ENCODE data around the gene SKAP2. TPM values are rescaled to one million over a fixed set of nuclear protein-coding genes. Genes with fewer than 3 reads are reported as not detected.

Gene SKAP2
- total and polyA plus RNA-seq, 2 experiments from 2014 or later = 2.5 to 4.4 TPM

- TF ChIP-seq, protein P1, sequence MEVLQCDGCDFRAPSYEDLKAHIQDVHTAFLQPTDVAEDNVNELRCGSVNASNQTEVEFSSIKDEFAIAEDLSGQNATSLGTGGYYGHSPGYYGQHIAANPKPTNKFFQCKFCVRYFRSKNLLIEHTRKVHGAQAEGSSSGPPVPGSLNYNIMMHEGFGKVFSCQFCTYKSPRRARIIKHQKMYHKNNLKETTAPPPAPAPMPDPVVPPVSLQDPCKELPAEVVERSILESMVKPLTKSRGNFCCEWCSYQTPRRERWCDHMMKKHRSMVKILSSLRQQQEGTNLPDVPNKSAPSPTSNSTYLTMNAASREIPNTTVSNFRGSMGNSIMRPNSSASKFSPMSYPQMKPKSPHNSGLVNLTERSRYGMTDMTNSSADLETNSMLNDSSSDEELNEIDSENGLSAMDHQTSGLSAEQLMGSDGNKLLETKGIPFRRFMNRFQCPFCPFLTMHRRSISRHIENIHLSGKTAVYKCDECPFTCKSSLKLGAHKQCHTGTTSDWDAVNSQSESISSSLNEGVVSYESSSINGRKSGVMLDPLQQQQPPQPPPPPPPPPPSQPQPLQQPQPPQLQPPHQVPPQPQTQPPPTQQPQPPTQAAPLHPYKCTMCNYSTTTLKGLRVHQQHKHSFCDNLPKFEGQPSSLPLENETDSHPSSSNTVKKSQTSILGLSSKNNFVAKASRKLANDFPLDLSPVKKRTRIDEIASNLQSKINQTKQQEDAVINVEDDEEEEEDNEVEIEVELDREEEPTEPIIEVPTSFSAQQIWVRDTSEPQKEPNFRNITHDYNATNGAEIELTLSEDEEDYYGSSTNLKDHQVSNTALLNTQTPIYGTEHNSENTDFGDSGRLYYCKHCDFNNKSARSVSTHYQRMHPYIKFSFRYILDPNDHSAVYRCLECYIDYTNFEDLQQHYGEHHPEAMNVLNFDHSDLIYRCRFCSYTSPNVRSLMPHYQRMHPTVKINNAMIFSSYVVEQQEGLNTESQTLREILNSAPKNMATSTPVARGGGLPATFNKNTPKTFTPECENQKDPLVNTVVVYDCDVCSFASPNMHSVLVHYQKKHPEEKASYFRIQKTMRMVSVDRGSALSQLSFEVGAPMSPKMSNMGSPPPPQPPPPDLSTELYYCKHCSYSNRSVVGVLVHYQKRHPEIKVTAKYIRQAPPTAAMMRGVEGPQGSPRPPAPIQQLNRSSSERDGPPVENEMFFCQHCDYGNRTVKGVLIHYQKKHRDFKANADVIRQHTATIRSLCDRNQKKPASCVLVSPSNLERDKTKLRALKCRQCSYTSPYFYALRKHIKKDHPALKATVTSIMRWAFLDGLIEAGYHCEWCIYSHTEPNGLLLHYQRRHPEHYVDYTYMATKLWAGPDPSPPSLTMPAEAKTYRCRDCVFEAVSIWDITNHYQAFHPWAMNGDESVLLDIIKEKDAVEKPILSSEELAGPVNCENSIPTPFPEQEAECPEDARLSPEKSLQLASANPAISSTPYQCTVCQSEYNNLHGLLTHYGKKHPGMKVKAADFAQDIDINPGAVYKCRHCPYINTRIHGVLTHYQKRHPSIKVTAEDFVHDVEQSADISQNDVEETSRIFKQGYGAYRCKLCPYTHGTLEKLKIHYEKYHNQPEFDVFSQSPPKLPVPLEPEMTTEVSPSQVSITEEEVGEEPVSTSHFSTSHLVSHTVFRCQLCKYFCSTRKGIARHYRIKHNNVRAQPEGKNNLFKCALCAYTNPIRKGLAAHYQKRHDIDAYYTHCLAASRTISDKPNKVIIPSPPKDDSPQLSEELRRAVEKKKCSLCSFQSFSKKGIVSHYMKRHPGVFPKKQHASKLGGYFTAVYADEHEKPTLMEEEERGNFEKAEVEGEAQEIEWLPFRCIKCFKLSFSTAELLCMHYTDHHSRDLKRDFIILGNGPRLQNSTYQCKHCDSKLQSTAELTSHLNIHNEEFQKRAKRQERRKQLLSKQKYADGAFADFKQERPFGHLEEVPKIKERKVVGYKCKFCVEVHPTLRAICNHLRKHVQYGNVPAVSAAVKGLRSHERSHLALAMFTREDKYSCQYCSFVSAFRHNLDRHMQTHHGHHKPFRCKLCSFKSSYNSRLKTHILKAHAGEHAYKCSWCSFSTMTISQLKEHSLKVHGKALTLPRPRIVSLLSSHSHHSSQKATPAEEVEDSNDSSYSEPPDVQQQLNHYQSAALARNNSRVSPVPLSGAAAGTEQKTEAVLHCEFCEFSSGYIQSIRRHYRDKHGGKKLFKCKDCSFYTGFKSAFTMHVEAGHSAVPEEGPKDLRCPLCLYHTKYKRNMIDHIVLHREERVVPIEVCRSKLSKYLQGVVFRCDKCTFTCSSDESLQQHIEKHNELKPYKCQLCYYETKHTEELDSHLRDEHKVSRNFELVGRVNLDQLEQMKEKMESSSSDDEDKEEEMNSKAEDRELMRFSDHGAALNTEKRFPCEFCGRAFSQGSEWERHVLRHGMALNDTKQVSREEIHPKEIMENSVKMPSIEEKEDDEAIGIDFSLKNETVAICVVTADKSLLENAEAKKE (CRISPR knock-in tag; IDR thresholded peaks at IDR 0.05) = no peak
- TF ChIP-seq STAT1 (IDR thresholded peaks at IDR 0.05; ENCODE audit: unreplicated experiment) = no peak
- no peak for TF ChIP-seq POLR2AphosphoS5 (IDR thresholded peaks at IDR 0.05; ENCODE audit: low read depth)
- no peak for TF ChIP-seq ZNF114 (CRISPR knock-in tag; IDR thresholded peaks at IDR 0.05)
- TF ChIP-seq NANOG (IDR thresholded peaks at IDR 0.05; ENCODE audit: borderline replicate concordance) = no peak
These were observed 69.8 kb downstream of the SKAP2 start (continued) for GRCh38 chr7:26794541-26794940.

DNA sequence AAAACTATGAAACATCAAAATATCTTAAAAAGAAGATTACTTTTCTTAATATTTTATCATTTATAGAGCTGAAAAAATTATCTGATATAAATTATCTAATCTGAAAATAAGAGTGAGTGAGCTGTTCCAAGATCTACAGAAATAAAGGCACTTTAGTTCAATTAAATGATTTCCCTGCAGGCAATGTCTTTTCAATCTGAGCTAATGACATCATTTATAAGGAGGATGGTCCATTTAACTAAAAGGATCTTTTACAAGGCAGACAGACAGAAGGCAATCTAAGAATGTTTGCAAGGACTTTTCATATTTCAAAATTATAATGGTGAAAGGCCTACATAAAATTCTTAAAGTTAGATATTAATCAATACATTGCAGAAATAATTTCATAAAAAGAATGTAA lies 71.8 kb downstream of the SKAP2 start:
- Histone ChIP-seq H3K4me2 (no peak overlapping the region), H4K20me1 (replicated peaks; ENCODE audit: insufficient read depth) (no peaks in the 10 kb centered on the region), H3K79me2 (replicated peaks; ENCODE audit: insufficient read depth) (no peaks in the 10 kb centered on the region), H3K4me1 (ENCODE audit: insufficient read depth) (0 out of 2 replicates have a peak, but pooled peaks cover 3% of the 10 kb centered on the region), H3K36me3 (ENCODE audit: insufficient read depth) (no peaks in the 10 kb centered on the region), H3K27me3 (ENCODE audit: insufficient read depth) (no peaks in the 10 kb centered on the region), H3K4me3 (no peak overlapping the region), H3K9me2 (ENCODE audit: insufficient read depth) (no peaks in the 10 kb centered on the region), H3F3A (replicated peaks; ENCODE audit: low read depth) (no peaks in the 10 kb centered on the region), H2AFZ (no peak overlapping the region), H3K27ac (ENCODE audit: low read depth) (no peak overlapping the region)
- no peaks in the 10 kb centered on the region for H3K36me3 Mint-ChIP-seq (ENCODE audit: low read depth)
- H3K9me3 Mint-ChIP-seq = no peaks in the 10 kb centered on the region
- no peak for ATAC-seq
- no peaks in the 10 kb centered on the region for H3K27me3 Mint-ChIP-seq (ENCODE audit: insufficient read depth, low read depth, poor library complexity)
- no peak for DNase-seq (ENCODE audit: low spot score)
- H3K4me3 Mint-ChIP-seq = no peak overlapping the region
- H3K27ac Mint-ChIP-seq = no peak overlapping the region
- H3K4me1 Mint-ChIP-seq = peaks cover 6% of the 10 kb centered on the region; the same call in 2 of the 3 replicates
- TF ChIP-seq ETS1 (IDR thresholded peaks at IDR 0.05) = no peak
- TF ChIP-seq, protein P2, sequence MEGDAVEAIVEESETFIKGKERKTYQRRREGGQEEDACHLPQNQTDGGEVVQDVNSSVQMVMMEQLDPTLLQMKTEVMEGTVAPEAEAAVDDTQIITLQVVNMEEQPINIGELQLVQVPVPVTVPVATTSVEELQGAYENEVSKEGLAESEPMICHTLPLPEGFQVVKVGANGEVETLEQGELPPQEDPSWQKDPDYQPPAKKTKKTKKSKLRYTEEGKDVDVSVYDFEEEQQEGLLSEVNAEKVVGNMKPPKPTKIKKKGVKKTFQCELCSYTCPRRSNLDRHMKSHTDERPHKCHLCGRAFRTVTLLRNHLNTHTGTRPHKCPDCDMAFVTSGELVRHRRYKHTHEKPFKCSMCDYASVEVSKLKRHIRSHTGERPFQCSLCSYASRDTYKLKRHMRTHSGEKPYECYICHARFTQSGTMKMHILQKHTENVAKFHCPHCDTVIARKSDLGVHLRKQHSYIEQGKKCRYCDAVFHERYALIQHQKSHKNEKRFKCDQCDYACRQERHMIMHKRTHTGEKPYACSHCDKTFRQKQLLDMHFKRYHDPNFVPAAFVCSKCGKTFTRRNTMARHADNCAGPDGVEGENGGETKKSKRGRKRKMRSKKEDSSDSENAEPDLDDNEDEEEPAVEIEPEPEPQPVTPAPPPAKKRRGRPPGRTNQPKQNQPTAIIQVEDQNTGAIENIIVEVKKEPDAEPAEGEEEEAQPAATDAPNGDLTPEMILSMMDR (conservative IDR thresholded peaks at IDR 0.05; ENCODE audit: low read depth in 2 of 2) = no peak
- no peak for TF ChIP-seq EZH2phosphoT487 (IDR thresholded peaks at IDR 0.05; ENCODE audit: unreplicated experiment)
- no peak for TF ChIP-seq CREB1 (CRISPR knock-in tag; IDR thresholded peaks at IDR 0.05; ENCODE audit: low read depth)

All from GM23338 (cell line).